K562 treated with DMSO at 1 percent for 48 hours (cell line): ENCODE measurements around the gene ETF1. TPM values are rescaled to one million over a fixed set of nuclear protein-coding genes. Genes with fewer than 3 reads are reported as not detected.

Experiments used
- total RNA-seq: library from RNA; unstranded; fragments of 300-600 nt; gene quantifications from 2 replicates; pipeline ENCODE4 v1.2.3, GENCODE V29; 2022; ENCODE audit warnings: low replicate concordance; ENCODE audit errors: extremely low read depth

ETF1 gene
- total RNA-seq = not detected in 2 replicates

GRCh38 chr5:138542956-138543729 is at the start of gene ETF1:
TSS of gene ETF1 (minus strand) at chr5:138543236. CDS start at chr5:138542918, 318 bp downstream.

GRCh38 chr5:138575194-138576015 is 32.4 kb upstream of the ETF1 start, which contains the start of gene HSPA9:
TSS of gene HSPA9 (minus strand) at chr5:138575401. CDS start at chr5:138575318, 83 bp downstream.

GRCh38 chr5:138465261-138466124 is 77.5 kb downstream of the ETF1 start, which contains the start of gene EGR1:
TSS of gene EGR1 (plus strand) at chr5:138465479. CDS start at chr5:138465762, 283 bp downstream.

Other genes with a start within 250 kb of the ETF1 start
- gene CDC25C, start 211.4 kb downstream of the ETF1 start, total RNA-seq = not detected in 2 replicates
- gene FAM53C, start 205.0 kb downstream of the ETF1 start, total RNA-seq = not detected in 2 replicates
- gene KDM3B, start 190.6 kb downstream of the ETF1 start, total RNA-seq = 101 TPM in 1 of 2 replicates, not detected in the other
- gene REEP2, start 104.2 kb downstream of the ETF1 start, total RNA-seq = not detected in 2 replicates
- not detected in 2 replicates for gene EGR1, start 77.8 kb downstream of the ETF1 start, total RNA-seq
- gene HSPA9, start 32.2 kb upstream of the ETF1 start, total RNA-seq = 456 TPM in 1 of 2 replicates, not detected in the other
- gene CTNNA1, start 210.2 kb upstream of the ETF1 start, total RNA-seq = 2,033 TPM in 1 of 2 replicates, not detected in the other